COLO829 (cell line): ENCODE data around the gene IL21R.
"Not testable (repeated sequence)": the region's sequence is repeated elsewhere in the genome, so short reads cannot be mapped to it uniquely, and the experiment has no call there.

Experiments used
- DNase-seq: peaks from one replicate; pipeline ENCODE4 v3.0.0; 2012; ENCODE audit warnings: low spot score

IL21R gene

GRCh38 chr16:27445502-27446175 lies 43.7 kb downstream of the IL21R start:
- no peak for DNase-seq

DNA sequence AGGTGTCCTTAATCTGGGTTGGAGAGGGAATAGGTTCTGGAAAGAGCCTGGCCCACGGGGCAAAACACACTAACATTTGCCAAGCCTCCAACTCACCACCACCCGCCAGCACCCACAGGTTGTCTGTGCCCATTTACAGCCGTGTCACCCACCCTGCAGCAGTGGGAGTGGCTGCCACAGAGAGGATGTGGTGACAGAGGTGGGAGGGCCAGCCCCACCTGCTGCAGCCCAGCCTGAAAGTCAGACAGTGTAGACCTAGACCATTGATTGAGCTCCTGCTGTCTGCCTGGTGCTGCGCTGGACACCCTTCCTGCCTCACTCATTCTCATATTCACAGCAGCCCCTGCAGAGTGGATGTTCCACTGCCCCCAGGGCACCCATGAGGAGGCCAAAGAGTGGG lies 44.7 kb downstream of the IL21R start:
- no peak for DNase-seq

- DNase-seq, result no peak
Observed at GRCh38 chr16:27447301-27447700, 45.3 kb downstream of the IL21R start.

DNA sequence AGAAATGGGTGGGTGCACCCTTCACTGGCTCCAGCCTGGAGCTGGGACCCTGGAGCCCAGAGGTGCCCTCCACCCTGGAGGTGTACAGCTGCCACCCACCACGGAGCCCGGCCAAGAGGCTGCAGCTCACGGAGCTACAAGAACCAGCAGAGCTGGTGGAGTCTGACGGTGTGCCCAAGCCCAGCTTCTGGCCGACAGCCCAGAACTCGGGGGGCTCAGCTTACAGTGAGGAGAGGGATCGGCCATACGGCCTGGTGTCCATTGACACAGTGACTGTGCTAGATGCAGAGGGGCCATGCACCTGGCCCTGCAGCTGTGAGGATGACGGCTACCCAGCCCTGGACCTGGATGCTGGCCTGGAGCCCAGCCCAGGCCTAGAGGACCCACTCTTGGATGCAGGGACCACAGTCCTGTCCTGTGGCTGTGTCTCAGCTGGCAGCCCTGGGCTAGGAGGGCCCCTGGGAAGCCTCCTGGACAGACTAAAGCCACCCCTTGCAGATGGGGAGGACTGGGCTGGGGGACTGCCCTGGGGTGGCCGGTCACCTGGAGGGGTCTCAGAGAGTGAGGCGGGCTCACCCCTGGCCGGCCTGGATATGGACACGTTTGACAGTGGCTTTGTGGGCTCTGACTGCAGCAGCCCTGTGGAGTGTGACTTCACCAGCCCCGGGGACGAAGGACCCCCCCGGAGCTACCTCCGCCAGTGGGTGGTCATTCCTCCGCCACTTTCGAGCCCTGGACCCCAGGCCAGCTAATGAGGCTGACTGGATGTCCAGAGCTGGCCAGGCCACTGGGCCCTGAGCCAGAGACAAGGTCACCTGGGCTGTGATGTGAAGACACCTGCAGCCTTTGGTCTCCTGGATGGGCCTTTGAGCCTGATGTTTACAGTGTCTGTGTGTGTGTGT lies 46.8 kb downstream of the IL21R start:
- no peak for DNase-seq

- no peak for DNase-seq
Observed at GRCh38 chr16:27449434-27450195, 47.6 kb downstream of the IL21R start.

DNA sequence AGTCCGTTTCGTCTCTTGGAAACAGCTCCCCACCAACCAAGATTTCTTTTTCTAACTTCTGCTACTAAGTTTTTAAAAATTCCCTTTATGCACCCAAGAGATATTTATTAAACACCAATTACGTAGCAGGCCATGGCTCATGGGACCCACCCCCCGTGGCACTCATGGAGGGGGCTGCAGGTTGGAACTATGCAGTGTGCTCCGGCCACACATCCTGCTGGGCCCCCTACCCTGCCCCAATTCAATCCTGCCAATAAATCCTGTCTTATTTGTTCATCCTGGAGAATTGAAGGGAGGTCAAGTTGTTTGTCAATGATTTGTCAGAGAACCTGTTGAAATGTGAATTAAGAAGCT lies 48.2 kb downstream of the IL21R start:
- no peak for DNase-seq

GRCh38 chr16:27452569-27453493 lies 50.9 kb downstream of the IL21R start:
- no peak for DNase-seq

- no peak for DNase-seq
Observed at GRCh38 chr16:27453494-27453825, 51.5 kb downstream of the IL21R start.

DNA sequence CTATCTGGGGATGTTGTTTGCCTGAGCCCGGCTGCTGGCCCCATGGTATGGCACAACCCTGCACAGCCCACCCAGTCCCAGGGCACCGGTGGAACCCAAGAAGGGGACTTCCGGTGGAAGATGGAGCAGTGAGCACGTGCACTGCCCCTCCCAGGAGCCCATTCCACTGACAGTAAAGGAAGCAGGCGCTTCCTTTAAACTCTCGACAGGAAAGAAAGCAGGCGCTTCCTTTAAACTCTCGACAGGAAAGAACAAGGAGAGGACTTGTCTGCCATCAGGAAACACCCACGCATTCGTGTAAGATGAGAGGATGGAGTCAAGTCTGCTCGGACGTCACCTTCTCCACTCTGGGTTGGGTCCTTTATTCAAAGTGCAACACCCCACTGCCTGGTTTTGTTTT lies 53.7 kb downstream of the IL21R start:
- peak; percentile 94 for DNase-seq

DNA sequence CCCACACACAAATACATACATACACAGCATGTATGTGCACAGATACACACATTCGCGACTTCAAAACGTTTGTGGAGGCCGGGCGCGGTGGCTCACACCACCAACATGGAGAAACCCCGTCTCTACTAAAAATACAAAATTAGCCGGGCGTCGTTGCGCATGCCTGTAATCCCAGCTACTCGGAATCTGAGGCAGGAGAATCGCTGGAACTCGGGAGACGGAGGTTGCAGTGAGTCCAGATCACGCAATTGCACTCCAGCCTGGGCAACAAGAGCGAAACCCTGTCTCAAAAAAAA lies 55.6 kb downstream of the IL21R start:
- not testable (repeated sequence) for DNase-seq

- DNase-seq, result no peak
Observed at GRCh38 chr16:27458258-27458657, 56.3 kb downstream of the IL21R start.

DNA sequence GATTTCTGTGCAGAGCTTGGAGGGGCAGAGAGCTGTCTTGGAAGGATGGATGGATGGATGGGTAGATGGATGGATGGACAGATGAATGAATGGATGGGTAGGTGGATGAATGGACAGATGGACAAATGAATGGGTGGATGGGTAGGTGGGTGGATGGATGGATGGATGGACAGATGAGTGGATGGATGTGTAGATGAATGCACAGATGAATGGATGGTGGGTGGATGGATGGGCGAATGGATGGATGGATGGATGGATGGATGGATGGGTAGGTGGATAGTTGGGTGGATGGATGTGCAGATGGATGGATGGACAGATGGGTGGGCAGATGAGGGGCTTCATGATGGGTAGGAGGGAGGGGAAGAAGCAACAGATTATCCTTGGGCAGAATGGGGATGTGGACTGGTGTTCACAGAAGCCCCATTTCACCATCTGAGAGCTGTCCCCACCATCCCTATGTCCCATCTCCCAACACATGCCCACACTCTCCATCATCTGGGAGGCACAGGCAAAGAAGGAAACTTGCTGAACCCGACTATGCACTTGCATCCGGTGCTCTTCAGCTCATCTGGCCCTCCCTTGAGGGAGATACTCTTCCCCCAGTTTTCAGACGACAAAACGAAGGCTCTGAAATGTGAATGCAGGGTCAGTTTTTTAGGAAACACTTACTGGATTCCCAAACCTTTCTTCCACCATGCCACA lies 57.2 kb downstream of the IL21R start:
- no peak for DNase-seq

DNA sequence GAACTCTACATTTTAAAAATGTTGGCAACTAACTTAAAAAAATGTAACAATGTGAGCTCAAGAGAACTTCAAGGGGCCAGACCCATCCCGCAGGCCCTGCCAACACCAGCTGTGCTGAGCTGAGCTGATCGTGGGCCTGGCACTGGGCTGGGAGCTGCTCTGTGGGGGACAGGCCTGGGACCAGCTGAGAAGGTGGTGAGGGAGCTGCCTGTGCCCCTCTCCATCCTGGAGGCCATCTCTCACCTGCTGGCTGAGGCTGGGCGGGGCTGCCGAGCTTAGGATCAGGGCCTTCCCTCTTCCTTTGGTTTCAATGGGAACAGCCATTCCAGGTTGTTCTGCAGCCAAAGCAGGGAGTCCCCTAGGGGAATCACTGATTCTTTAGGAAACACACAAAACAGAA lies 58.2 kb downstream of the IL21R start:
- no peak for DNase-seq

DNA sequence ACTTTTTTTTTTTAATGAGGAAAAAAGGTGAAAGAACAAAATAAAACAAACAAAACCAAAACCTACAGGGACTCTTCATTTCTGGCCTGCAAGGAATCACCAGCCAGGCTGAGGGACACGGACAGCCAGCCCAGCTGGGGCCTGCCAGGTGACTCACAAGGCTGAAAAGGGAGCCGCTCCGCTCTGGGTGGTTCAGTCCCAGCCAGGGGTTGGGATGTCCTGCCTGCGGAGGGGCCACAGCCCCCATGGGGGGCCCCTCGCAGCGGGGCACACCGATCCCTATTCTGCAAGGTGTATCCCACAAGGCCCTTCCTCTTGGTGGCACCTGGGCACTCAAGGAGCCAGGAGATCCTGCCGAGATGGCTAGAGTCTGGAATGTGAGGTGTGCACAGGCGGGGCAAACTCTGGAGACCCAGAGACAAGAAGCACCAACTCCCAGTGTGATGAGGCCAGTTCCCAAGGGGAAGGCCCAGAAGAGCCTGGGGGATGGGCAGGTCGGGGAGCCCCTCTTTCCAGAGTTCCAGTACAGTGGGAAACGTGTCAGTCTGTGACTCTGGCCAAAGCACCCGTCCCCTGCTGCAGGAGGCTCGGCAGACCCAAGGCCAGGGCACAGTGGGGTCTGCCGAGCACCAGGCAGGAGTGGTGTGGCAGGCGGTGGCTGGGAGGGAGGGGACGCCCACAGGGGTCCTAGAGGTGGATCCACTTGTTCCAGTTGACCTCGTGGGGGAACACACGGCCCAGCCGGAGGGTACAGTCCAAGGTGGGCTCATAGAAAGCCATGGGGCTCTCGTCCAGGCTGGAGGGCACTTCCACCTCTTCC lies 58.9 kb downstream of the IL21R start:
- no peak for DNase-seq

DNA sequence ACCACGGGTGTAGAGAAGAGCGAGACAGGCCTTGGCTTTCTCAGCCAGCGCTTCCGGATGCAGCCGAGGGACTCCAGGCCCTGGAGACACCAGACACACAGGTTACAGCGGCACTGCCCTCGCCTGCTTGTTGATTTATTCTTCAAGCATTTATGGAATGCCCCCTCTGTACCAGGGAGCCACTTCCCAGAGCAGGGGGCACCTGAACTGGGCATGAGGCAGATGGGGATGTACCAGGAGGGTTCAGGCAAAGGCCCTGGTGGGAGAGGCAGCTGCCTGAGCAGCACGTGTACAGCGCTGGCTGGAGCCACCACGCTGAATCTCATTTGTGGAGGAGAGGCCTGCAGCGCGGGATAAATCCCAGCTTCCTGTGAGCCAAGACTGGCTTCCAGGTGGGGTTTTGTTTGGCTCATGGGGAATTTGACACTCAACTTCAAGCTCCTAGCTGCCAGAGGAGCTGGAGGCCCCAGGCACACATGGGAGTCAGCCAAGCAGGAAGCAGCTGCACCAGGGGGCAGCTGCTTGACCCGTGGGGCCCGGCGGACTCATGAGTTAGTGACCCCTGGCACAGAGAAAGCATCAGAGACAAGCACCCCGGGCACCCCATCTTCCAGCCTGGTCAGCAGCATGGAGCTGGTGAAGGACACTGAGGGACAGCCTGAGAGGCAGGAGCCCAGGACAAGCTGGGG lies 59.7 kb downstream of the IL21R start:
- DNase-seq, result no peak

GRCh38 chr16:27462200-27462845 lies 60.3 kb downstream of the IL21R start:
- no peak for DNase-seq

DNA sequence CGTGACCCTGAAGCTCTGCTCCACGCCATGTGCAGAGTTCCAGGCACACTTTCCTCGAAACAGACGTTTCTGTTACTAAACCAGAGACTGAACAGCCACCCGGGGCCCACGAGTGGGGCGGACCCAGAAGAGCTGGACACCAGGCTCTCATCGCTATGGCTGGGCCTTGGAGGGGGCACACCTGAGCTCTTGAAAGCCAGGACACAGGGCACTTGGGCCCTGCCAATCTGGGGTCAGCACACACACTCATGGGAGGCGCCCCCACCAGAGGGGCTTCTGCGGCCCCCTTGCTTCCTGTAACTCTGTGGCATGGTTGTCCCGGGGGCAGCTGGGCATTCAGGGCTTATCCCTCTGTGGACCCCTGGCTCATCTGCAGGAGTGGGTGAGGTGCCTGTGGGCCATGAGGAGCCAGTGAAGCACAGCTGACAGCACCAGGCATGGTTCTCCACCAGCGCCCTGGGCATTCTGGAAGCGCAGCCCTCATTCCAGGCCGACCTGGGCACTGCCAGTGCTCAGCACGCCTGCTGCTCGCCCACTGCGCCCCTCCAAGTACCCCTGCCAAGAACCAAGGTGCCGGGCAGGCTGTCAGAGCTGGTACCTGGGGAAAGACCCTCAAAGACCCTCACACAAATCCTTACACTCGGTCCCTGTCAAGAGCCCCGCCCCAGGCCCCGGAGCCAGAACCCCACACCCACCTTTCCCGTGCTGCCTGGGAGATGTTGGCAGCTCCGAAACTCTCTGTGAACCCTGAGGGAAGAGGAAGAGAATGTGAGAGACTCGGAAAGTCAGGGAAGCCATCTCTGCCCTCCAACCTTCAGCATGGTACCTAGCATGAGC lies 61.1 kb downstream of the IL21R start:
- DNase-seq, result no peak

GRCh38 chr16:27463741-27464591 lies 62.0 kb downstream of the IL21R start:
- no peak for DNase-seq
